ENCODE measurements around the gene MITF.
A peak's percentile ranks its signal among the peaks of the same experiment; 100 is the strongest.

Gene MITF

DNA sequence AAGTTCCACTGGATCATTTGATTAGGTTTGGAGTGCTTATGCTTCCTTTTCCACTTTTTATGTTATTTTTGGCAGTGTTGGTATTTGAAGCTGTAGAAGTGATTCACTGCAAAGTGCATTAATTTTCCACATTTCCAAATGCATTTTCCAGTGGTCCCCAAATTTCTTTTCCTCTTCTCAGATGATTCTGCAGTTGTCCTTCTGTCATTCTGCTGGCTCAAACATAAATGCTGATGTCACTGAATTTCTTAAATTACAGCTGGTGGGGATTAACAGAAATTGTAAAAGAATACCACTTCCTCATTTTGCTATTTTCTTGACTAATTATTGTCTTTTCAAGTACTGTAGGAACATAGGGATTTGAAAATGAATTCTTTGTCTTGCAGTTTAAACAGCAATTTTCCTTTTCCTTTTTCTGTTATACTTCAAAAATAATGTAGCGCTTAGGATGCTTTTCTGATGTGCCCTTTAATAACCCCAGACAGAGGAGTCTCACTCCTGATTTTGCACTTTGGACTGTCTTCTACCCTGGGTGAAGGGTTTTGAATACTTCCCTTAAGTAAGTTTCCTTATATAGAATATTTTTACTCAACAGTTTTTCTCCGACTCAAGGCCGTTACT lies 25.0 kb downstream of the MITF start:
- peaks cover 40% of the 10 kb centered on the region for H3K4me1 ChIP-seq (ENCODE audit: control insufficient read depth, insufficient read depth, low read length)
- H3K36me3 ChIP-seq (ENCODE audit: insufficient read depth, low read length): no peaks in the 10 kb centered on the region
- no peaks in the 10 kb centered on the region for H3K27me3 ChIP-seq (ENCODE audit: control insufficient read depth, insufficient read depth, low read length)
- H3K9ac ChIP-seq (ENCODE audit: low read depth, low read length): peak overlapping the region; percentile 28
- H3K4me3 ChIP-seq (ENCODE audit: low read length): peak overlapping the region; percentile 37
- no peaks in the 10 kb centered on the region for H3K9me3 ChIP-seq (replicated peaks; ENCODE audit: low read length)
- peak overlapping the region; percentile 78 for H3K4me2 ChIP-seq (ENCODE audit: low read length)

GRCh38 chr3:69764861-69765260 lies 25.6 kb downstream of the MITF start:
- Histone ChIP-seq H3K36me3 (ENCODE audit: insufficient read depth, low read length) (no peaks in the 10 kb centered on the region), H3K27me3 (ENCODE audit: control insufficient read depth, insufficient read depth, low read length) (no peaks in the 10 kb centered on the region), H3K4me3 (ENCODE audit: low read length) (peak overlapping the region; percentile 48), H3K4me2 (ENCODE audit: low read length) (peak overlapping the region; percentile 78), H3K9me3 (replicated peaks; ENCODE audit: low read length) (no peaks in the 10 kb centered on the region), H3K4me1 (ENCODE audit: control insufficient read depth, insufficient read depth, low read length) (peaks cover 45% of the 10 kb centered on the region), H3K9ac (ENCODE audit: low read depth, low read length) (peak overlapping the region; percentile 28)

- Histone ChIP-seq H3K4me3 (ENCODE audit: low read length) (no peak overlapping the region), H3K4me1 (ENCODE audit: control insufficient read depth, insufficient read depth, low read length) (peaks cover 57% of the 10 kb centered on the region), H3K9ac (ENCODE audit: low read depth, low read length) (no peak overlapping the region), H3K4me2 (ENCODE audit: low read length) (no peak overlapping the region), H3K36me3 (ENCODE audit: insufficient read depth, low read length) (no peaks in the 10 kb centered on the region), H3K9me3 (replicated peaks; ENCODE audit: low read length) (no peaks in the 10 kb centered on the region), H3K27me3 (ENCODE audit: control insufficient read depth, insufficient read depth, low read length) (no peaks in the 10 kb centered on the region)
These were observed 27.4 kb downstream of the MITF start for GRCh38 chr3:69766638-69767037.

GRCh38 chr3:69767571-69767970 lies 28.3 kb downstream of the MITF start:
- no peak overlapping the region for H3K4me3 ChIP-seq (ENCODE audit: low read length)
- no peak overlapping the region for H3K9ac ChIP-seq (ENCODE audit: low read depth, low read length)
- H3K4me1 ChIP-seq (ENCODE audit: control insufficient read depth, insufficient read depth, low read length): peaks cover 51% of the 10 kb centered on the region
- H3K27me3 ChIP-seq (ENCODE audit: control insufficient read depth, insufficient read depth, low read length): no peaks in the 10 kb centered on the region
- no peaks in the 10 kb centered on the region for H3K36me3 ChIP-seq (ENCODE audit: insufficient read depth, low read length)
- no peak overlapping the region for H3K4me2 ChIP-seq (ENCODE audit: low read length)
- H3K9me3 ChIP-seq (replicated peaks; ENCODE audit: low read length): no peaks in the 10 kb centered on the region

DNA sequence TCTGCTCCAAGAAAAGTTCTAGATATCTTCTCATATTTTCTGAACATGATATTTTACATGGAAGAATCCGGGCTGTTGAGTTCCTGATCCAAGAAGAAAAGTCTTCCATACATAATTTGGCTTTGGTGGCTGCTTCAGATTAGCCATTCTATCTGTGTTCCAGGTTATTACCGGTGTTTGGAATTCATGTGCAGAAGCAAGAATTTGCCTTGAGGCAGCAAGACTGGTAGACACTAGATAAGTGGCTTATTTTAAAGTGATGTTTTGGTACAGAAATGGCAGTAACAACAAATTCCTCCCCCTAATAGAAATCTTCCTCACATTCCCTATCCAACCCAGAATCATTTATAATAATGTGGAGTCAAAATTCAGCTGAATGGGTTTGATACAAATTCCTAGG lies 29.2 kb downstream of the MITF start:
- no peaks in the 10 kb centered on the region for H3K27me3 ChIP-seq (ENCODE audit: control insufficient read depth, insufficient read depth, low read length)
- H3K36me3 ChIP-seq (ENCODE audit: insufficient read depth, low read length): no peaks in the 10 kb centered on the region

DNA sequence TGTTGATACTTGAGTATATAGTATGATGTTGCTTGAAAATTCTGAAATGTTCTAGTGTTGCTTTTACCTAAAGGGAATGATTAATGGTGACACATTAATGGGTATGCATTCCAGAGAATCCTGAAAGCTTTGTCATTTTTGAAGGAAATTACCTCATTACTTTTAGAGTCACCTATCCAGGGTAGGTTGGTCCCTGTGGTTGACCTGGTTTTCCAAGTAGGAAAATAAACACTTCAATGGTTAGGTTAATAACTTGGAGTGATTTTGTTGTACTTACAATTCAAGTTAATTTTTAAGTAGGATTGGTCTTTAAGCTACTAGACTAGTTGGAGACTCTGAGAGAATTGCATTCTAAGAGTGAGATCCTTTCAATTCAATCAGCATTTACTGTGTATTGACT lies 31.0 kb downstream of the MITF start:
- Histone ChIP-seq H3K4me3 (ENCODE audit: low read length) (no peak overlapping the region), H3K9me3 (replicated peaks; ENCODE audit: low read length) (no peaks in the 10 kb centered on the region), H3K36me3 (ENCODE audit: insufficient read depth, low read length) (no peaks in the 10 kb centered on the region), H3K4me1 (ENCODE audit: control insufficient read depth, insufficient read depth, low read length) (peaks cover 25% of the 10 kb centered on the region), H3K27me3 (ENCODE audit: control insufficient read depth, insufficient read depth, low read length) (no peaks in the 10 kb centered on the region), H3K4me2 (ENCODE audit: low read length) (peak overlapping the region; percentile 23), H3K9ac (ENCODE audit: low read depth, low read length) (no peak overlapping the region)

More for the DNA sequence above, 29.2 kb downstream of the MITF start:
- Histone ChIP-seq H3K9ac (ENCODE audit: low read depth, low read length) (no peak overlapping the region), H3K9me3 (replicated peaks; ENCODE audit: low read length) (no peaks in the 10 kb centered on the region), H3K4me1 (ENCODE audit: control insufficient read depth, insufficient read depth, low read length) (peaks cover 42% of the 10 kb centered on the region), H3K4me3 (ENCODE audit: low read length) (no peak overlapping the region), H3K4me2 (ENCODE audit: low read length) (no peak overlapping the region)

DNA sequence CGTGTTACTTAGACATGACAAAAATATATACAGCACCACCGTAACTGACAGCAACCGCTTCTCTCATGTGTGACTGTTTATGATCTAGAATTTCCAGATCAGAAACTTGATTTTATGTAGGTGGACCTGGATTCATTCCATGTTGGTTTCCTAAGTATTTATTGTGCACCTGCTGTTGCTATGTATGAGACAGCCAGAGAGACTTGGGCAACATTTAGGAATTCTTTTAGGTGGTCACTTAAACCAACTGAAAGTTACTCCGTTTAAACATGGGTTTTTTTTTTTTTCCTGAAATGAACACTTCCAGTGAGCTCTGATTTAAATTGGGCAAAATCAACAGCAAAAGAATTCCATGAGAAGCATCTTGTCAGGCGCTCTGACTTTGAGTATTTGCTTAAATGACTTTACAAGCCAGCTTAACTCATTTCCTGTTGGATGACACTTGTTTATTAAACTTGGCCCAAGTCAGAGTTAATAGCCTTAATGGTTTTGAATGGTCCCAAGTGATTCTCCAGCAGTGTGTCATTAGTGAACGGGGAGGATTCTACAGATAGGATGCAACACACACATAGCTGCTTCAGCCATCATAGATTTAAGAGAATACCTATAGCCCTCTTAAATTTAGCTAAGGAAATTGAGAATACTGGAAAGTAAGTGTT lies 31.8 kb downstream of the MITF start:
- Histone ChIP-seq H3K36me3 (ENCODE audit: insufficient read depth, low read length) (no peaks in the 10 kb centered on the region), H3K27me3 (ENCODE audit: control insufficient read depth, insufficient read depth, low read length) (no peaks in the 10 kb centered on the region), H3K9me3 (replicated peaks; ENCODE audit: low read length) (no peaks in the 10 kb centered on the region)

DNA sequence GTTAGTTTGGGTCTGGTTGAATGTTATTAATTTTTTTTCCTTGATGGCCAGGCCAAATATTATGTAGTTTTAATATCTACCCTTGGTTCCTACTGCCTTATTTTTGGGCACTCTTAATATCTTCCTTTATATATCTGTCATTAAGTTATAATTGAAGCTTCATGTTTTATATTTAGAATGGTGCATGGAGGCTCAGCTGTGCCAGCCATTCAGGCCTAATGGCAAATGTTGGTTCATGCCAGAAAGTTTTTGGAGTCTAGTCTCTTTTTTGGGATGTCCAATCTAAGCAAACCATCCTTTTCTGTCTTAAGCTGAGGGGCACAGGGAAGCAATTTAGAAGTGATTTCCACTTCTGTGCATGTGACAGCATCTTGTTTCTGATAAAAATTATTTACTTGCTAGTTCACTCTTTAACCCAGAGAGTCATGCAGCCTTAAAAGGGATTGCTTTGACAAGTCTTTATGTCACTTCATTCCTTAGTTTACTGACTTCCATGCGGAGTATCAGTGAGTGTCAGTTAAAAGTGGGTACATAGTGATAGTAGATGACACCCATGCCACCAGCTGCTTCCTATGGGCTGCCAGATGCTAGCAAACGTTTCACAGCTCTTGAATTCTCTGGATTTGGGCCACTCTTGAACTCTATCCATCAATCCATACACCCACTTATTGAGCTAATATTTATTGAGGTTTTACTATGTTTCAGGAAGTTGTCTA lies 33.0 kb downstream of the MITF start:
- Histone ChIP-seq H3K9me3 (replicated peaks; ENCODE audit: low read length) (no peaks in the 10 kb centered on the region), H3K4me3 (ENCODE audit: low read length) (no peak overlapping the region), H3K4me2 (ENCODE audit: low read length) (no peak overlapping the region), H3K4me1 (ENCODE audit: control insufficient read depth, insufficient read depth, low read length) (peaks cover 35% of the 10 kb centered on the region), H3K9ac (ENCODE audit: low read depth, low read length) (no peak overlapping the region), H3K36me3 (ENCODE audit: insufficient read depth, low read length) (no peaks in the 10 kb centered on the region), H3K27me3 (ENCODE audit: control insufficient read depth, insufficient read depth, low read length) (no peaks in the 10 kb centered on the region)

More for the DNA sequence above, 31.8 kb downstream of the MITF start:
- Histone ChIP-seq H3K4me2 (ENCODE audit: low read length) (peak overlapping the region; percentile 23), H3K9ac (ENCODE audit: low read depth, low read length) (no peak overlapping the region), H3K4me1 (ENCODE audit: control insufficient read depth, insufficient read depth, low read length) (peaks cover 25% of the 10 kb centered on the region), H3K4me3 (ENCODE audit: low read length) (no peak overlapping the region)

GRCh38 chr3:69774029-69774428 lies 34.8 kb downstream of the MITF start:
- Histone ChIP-seq H3K9ac (ENCODE audit: low read depth, low read length) (no peak overlapping the region), H3K27me3 (ENCODE audit: control insufficient read depth, insufficient read depth, low read length) (no peaks in the 10 kb centered on the region), H3K4me3 (ENCODE audit: low read length) (no peak overlapping the region), H3K36me3 (ENCODE audit: insufficient read depth, low read length) (no peaks in the 10 kb centered on the region), H3K4me1 (ENCODE audit: control insufficient read depth, insufficient read depth, low read length) (peaks cover 39% of the 10 kb centered on the region), H3K4me2 (ENCODE audit: low read length) (no peak overlapping the region), H3K9me3 (replicated peaks; ENCODE audit: low read length) (no peaks in the 10 kb centered on the region)

DNA sequence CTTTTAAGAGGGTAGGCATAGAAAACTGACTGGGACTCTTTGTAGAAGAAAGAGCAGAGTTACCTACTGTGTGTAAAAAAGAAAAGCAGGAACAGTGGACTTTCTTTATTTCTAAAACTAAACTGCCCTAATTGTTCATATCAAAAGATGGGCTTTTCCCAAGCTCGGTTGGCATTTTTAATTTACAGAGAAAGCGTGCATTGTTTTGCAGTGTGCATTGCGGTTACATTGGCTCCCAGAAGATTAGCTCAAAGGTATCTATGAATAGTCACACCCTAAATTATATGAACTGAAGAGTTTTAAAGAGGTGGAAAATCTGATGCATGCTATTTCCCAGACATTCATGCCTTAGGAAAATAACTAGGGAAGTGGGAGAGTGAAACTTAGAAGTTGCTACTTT lies 36.5 kb downstream of the MITF start:
- H3K9ac ChIP-seq (ENCODE audit: low read depth, low read length): no peak overlapping the region
- no peak overlapping the region for H3K4me2 ChIP-seq (ENCODE audit: low read length)
- no peaks in the 10 kb centered on the region for H3K36me3 ChIP-seq (ENCODE audit: insufficient read depth, low read length)
- no peaks in the 10 kb centered on the region for H3K27me3 ChIP-seq (ENCODE audit: control insufficient read depth, insufficient read depth, low read length)
- no peak overlapping the region for H3K4me3 ChIP-seq (ENCODE audit: low read length)
- H3K9me3 ChIP-seq (replicated peaks; ENCODE audit: low read length): no peaks in the 10 kb centered on the region
- H3K4me1 ChIP-seq (ENCODE audit: control insufficient read depth, insufficient read depth, low read length): peaks cover 24% of the 10 kb centered on the region

GRCh38 chr3:69776289-69776688 lies 37.0 kb downstream of the MITF start:
- Histone ChIP-seq H3K4me1 (ENCODE audit: control insufficient read depth, insufficient read depth, low read length) (peaks cover 19% of the 10 kb centered on the region), H3K9ac (ENCODE audit: low read depth, low read length) (no peak overlapping the region), H3K4me2 (ENCODE audit: low read length) (no peak overlapping the region), H3K27me3 (ENCODE audit: control insufficient read depth, insufficient read depth, low read length) (no peaks in the 10 kb centered on the region), H3K4me3 (ENCODE audit: low read length) (no peak overlapping the region), H3K9me3 (replicated peaks; ENCODE audit: low read length) (no peaks in the 10 kb centered on the region), H3K36me3 (ENCODE audit: insufficient read depth, low read length) (no peaks in the 10 kb centered on the region)

Data from skeletal muscle satellite cell (primary cell).